HG02973 (cell line): ENCODE data around the gene NEDD4L.

ENCODE experiments used
- ATAC-seq: cut with Tn5 transposase; IDR thresholded peaks from one replicate; pipeline ENCODE4 v1.9.1; 2021; ENCODE audit warnings: moderate library complexity; ENCODE audit not compliant: unreplicated experiment

NEDD4L gene

DNA sequence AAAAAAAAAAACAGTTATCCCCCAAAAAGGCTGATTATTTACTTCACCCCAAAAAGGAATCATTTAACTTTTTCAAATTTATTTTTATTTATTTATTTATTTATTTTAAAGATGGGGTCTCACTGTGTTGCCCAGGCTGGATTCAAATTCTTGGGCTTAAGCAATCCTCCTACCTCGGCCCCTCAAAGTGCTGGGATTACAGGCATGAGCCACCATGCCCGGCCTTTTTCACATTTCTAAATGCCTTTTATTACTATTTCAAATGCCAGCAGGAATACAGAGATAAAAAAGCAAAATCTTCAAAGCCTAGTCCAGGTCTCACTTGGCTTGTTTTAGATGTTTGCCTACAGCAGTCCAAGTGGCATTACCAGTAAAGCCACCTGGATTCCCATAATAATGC, 345.7 kb downstream of the NEDD4L start:
- no peak for ATAC-seq

DNA sequence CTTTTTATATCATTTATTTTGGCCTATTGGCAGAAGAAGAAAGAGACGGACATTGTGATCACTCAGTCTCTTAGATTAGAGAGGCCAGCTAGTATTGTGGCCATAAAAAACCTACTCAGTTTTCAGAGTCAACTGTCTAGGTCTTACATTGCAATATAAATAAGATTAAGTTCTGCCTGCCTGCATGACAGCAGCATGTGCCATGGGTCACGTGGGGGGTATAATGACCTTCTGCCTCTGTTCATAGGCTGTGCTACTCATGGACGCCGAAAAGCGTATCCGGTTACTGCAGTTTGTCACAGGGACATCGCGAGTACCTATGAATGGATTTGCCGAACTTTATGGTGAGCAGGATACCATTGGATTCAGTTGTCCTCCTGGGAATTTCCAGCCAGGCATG, 346.4 kb downstream of the NEDD4L start:
- no peak for ATAC-seq

DNA sequence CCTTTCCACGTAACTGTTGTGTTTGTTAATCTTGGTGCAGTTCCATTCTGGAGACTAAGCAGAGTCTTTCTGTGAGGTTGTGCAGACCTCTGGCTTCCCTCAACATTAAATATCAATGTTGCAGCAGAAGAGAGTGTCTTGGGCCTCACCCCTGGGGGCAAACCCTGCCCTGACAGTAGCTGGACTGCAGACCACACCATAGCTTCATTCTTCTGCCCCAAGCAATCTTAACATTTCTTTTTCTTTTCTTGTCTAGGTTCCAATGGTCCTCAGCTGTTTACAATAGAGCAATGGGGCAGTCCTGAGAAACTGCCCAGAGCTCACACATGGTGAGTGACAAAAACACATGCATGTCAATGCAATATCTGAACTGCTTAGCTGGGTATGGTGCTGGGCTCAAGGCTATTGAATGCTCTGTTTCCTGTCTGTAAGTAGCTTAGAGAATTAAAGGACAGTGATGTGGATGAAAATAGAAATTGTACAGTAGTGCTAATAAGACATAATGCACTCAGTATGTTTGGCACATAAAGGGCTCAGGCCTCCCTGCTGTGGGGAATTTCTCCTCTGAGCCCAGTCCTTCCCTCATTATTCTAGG, 347.3 kb downstream of the NEDD4L start:
- no peak for ATAC-seq

DNA sequence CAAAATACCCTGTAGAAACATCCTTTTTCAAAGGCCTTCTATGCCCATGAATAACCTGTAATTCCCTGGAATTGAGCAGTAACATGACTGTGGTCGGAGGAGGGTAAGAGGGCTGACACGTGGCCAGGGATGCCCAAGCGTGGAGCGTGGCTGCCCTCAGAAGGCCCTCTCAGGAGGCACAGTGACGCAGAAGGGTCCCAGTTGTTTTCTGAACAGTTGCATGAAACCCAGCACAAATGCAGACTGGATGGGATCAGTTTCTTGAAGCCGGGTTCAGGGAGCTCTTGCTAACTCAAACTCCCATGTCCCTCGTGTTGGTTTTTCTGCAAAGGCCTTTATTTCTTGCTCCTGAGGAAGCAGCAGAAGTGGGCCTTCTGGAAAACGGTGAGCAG, 347.9 kb downstream of the NEDD4L start:
- no peak for ATAC-seq

DNA sequence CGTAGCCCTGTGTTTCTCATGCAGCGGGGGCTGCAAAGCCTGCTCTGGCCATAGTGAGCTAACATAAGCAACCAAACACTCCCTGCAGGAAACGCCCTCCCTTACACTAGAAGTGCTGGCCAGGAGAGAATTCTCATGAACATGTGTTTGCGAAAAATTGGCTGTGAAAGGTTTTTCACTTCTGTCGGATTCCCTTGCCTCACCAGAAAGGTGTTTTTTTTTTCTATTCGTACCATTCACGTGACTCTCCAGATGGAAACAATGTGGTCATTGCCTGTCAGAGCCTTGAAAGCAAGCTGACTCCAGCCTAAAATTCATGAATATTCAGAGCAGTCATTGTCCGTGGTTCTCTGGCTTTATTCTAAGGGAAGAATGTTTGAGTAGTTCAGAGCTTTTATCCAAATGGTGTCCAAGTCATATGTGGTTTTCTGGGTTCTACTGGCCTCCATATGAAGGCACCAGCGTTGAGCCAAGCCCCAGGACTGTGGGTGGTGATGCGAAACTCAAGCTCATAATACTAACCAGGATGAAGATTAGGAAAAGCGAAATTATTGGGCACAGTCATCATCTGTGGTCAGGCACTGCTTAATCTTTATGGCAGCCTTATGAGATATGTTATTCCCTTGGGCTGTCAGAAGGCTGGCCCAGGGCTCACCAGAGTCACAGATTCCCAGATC, 348.4 kb downstream of the NEDD4L start:
- no peak for ATAC-seq

DNA sequence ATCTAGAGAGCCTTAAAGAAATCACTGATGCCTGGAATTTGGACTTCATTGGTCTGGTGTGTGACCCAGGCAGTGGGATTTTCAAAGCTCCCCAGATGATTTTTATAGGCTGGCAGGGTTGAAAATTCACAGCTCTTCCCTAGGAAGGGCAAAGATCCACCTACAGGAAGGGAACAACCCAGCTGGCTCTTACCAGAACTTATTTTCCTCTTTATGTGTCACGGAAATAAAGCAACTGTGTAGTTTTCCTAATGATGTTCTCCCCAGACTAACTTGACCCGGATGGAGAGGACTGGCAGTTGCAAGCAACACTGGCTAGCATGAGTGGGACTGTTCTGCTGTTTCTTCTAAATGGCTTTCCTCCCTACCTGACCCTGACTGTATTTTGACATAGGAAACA, 349.3 kb downstream of the NEDD4L start:
- no peak for ATAC-seq

DNA sequence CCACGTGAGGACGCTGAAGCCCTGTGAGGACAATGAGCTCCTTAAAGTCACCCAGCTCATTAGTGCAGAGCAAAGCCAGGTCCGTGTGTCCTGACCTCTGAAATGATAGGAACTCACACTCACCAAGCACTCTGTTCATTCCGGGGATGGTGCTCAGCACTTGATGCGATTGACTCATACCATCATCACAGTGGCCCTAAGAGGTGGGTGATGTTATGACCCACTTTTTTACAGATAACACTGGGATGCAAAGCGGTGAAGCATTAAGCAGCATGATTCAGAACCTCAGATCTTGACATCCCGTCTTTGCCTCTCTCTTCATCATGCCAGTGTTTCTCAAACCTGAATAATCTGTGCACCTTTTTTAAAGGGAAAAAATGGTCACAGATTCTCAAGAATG, 350.0 kb downstream of the NEDD4L start:
- ATAC-seq, result no peak

DNA sequence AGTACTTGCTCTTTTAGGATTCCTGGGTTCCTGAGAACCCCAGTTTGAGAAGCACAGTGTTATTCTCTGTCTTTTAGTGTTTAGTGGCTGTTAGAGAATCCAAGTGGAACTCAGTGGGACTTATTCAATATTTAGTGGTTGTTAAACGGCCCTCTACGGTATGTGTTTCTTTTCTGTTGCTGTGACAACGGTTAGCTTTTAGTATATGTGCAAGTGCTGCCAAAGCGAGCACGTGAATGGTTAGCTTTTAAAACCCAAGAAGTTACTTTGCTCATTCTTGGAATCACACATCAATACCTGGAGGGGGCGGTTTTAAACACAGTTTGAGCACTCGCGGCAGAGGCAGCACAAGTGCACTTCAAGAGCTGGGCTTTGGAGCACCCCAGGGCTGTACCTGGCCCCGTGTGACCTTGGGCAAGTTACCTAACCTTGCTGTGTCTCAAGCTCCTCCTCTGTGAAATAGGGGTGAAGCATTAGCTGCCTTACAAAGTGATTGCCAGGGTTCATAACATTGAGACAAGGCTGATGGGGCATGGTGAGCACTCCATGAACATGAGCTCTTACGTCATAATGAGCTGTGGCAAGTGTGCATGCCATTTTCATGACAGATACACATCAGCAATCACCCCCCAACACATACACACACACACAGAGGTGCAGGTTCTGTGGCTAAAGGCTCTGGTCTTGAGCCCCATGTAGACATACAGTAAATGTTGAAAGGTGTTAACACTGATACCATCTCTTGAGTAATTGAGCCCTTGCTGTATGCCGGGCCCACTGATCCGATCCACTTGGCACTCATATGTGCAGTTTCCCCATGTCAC, 350.8 kb downstream of the NEDD4L start:
- ATAC-seq, result no peak

DNA sequence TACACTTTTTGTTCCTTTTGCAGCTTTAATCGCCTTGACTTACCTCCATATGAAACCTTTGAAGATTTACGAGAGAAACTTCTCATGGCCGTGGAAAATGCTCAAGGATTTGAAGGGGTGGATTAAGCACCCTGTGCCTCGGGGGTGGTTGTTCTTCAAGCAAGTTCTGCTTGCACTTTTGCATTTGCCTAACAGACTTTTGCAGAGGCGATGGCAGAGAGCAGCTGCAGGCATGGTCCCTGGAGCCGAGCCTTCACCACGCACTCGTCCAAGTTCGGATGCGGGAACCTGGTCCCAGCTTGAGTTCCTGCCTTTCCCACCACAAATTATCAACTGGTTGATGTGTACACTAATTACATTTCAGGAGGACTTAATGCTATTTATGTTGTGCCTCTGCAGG, 352.1 kb downstream of the NEDD4L start:
- ATAC-seq, result no peak

DNA sequence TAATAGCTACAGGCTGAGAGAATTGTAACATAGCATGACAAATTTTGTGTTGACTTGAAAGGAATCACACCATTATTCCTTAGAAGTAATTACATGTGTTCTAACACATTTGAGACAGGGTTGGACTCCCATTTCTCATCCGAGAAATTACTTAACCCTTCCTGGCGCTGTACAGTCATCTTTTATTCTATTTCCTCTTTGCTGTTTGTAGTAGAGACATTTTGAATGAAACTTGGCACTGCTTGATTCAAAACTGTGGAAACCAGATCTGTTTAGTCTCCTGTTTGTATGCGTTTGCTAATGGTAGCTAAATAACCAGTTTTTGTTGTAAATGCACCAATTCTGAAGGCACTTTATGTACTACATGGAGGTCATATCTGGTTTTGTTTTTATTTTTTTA, 352.9 kb downstream of the NEDD4L start:
- no peak for ATAC-seq

DNA sequence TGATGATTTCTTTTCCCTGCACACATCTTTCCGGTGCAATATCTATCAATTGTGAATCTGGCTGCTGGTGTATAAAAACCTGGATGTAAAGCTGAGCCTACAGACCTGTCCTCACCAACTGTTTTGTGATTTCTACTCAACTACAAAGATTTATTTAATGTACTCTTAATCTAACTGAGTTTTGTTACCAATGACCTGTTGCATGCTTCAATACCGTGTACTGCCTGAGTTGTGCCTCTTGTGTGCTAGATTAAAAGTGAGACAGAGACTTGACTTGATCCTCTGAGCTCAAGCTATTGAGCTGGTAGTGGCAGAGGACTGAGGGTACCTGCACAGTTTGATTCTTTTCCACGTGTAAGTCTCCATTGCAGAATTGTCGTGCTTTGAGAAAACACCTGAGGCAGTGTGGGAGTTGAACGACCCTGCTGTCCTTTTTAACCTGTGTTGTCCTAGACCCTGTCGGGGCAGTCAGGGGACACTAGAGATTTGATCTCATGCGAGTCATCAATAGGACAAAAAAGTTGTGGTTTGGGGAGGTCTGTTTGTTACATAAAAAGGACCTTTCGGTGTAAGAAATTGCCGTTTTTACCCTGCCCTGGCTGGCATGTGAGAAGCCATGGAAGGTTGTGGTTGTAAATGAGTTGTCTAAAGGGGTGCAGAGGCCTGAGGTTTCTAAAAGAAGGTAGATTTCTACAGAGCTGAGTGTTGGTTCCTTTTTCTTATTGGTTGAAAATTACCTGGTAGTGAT, 353.5 kb downstream of the NEDD4L start:
- no peak for ATAC-seq

DNA sequence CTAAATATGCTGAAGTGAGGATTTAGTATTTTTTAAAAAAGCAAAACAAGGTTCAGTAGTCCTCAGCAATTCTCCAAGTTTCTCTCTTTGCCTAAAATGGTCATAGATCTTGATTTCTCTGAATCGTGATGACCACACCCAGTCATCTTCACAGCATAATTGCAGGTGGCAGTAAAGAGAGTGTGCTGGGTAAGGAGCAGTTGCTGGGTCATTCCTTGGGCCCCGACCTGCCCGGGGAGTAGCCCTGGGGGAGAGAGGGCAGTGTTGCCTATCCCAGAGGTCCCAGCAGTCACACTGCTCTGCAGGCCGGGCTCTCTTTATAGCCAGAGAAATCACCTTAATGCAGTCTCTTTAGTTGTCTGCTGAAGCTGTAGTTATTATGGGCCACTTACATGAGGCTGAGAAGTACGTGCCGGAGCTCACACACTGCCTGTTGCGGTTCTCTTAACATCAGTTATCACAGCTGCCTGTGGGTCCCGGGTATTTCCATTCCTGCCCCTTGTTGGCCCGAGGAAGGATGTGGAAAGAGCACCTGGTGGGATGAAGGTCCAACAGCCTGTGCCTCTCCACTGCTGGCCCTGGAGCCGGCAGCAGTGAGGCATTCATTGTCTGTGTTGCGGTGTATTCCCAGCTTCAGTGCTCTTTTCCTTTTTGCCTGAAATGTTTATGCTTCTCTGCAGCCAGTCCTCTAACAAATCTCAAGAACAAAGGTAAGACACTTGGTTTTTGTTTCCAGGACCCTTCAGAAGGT, 354.8 kb downstream of the NEDD4L start:
- no peak for ATAC-seq

DNA sequence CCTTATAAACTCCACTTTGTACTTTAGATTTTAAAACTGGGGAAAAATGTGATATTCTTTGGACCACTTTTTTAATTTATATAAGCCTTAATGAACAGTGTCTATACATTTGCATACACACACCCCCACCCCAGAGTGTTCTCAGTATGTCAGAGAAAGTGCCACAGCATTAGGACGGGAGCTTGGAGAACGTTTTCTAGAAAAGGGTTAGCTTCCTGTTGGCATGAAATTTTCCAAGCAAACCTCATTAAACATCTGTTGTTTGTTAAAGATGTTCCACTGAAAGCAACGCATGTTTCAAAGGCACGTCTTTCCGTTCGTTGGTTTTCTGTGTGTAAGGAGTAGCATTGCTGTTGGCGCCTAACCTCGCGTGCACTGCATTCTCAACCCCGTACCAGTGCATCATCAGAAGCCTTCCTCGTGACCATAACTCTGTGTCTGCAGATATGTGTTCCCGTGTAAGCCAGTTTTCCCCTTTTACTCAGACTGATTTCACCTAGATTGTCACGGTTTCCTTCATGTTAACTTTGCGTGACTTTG, 356.4 kb downstream of the NEDD4L start:
- no peak for ATAC-seq

DNA sequence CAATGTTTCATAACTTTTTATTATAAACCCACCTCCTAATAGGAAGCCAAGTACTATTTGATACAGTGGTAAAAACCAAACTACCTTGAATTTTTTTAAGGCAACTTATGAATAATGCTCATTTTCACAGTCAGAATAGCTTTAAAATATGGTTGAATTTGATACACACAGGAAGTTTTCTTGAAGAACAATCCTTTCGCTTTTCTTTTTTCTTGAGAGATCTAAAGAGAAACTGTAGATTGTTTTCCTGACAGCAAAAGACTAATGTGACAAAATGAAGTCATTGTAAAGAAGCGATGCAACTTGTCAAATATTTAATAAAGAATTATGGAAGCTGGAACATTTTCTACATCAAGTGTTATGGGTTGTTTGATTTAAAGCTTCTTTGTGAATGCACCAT, 357.2 kb downstream of the NEDD4L start:
- no peak for ATAC-seq

DNA sequence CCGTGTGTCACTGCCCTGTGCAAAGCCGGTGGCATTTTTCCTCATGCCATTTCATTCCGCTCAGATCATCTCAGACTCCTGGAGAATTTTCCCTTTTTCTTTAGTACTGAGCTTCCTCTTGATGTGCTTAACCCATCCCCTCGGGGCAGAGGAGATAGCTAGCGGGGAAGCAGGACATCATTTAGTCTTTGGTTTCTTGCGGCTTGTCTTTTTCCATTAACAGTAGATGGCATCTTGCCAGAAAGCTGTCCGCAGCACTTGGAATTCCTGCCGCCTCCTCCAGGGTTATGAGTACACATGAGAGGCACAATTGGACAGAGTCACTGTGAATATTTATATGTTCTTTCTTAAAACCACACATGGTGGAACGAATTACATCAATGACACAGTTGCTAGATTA, 358.2 kb downstream of the NEDD4L start:
- ATAC-seq, result no peak

DNA sequence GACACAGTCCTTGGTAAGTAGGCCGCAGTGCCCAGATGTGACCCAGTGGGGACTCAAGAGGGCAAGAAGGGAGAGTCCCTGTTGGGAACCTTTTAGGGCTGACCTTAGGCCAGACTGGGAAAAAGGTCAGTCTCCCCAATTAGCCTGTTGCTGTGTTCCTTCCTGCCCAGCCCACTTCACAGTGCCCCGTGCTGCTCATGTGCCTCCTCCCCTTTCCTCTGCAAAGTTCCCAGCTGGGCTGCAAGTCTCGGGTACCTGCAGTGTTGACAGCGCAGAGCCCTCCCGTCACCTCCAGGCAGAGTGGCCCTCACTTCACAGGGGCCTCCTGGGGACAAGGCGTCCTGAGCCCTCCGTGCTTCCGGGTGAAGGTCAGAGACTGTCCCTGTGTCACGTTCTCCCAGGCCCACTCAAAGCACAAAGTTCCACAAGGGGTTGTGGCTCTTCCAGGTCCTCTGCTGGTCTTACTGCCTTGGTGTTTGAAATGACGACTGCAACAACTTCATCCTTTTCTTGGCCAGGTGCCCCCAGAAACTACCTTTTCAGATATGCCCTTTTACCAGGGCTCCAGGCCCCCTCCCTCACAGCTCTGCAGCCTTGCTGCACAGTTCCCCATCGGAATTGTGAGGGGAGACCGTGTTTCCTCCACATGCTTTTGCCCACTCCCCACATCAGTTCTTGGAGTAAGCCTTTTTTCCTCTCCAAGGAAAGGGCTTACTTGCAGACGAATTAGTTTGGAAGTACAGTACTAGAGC, 359.1 kb downstream of the NEDD4L start:
- ATAC-seq, result no peak

DNA sequence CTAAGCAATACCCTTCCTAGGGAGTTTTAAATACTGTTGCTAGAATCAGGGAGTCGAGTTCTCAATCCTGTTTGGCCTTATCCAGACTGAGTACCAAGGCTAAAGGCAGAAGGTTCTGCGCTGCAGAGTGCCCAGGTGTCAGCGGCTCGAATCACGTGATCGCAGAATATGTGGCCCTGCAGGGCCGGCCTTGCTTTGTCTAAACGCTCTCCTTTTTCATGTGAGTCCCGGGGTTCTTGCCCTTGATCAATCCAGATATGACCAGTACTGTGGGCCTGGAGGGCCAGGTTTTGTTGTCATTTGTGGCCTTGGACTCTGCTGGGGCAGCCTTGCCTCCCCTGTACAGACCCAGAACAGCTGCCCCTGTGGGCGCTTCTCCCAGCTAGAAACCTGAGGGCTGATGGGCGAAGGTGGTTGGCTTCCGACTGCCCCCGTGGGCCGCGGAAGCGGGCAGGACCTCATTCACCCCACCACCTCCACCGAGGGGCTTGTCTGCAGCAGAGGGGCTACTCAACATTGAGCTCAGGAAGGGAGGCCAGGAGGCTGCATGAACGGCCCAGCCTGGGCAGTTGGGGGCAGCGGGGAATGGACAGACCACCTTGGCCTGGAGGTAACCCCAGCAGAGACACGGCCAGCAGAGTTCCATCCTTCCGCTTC, 359.9 kb downstream of the NEDD4L start:
- ATAC-seq, result no peak

DNA sequence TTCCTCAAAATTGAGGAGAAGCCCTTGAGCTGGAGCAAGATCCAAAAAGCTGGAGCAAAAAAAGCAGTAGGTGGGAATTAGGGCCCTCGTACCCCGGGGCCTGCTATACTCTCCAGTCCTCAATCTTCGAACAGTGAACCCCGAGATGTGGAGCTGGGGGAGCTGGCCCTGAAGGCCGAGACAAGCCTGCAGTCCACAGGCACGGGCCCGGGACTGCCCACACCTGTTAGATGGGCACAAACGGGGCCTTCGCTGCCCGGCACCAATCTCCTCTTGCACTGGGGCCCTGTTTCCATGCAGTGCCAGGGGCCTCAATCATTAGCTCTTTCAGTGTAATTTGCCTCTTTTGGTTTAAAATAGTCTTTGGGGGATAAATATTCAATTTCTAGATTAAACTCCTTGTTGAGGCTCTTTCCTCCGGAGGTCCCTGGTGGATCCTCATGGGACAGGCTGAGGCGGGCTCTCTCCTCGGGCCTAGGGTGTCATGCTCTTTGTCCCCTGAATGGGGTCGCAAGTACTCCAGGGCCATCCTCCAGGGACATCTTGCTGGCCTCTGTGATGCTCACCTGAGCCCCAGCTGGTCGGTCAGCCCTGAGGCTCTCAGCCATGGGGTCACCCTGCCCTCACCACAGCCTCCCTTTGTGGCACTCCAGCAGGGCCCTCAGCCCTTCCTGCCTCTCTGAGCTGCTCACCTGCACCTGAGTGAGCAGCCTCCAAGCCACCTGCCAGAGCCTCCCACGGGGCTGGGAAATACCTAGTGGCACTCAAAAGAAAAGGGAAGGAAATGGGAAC, 361.3 kb downstream of the NEDD4L start:
- no peak for ATAC-seq

DNA sequence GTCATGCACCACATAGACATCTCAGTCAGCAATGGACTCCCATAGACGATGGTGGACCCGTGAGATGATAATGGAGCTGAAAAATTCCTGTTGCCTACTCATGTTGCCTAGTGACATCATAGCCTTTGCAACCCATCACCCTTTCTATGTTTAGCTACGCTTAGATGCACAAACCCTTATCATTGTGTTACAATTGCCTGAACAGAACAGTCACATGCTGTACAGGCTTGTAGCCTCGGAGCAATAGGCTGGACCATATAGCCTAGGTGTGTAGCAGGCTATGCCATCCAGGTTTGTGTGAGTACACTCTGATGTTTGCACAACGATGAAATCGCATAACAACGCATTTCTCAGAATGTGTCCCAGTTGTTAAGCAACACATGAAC, 363.2 kb downstream of the NEDD4L start:
- ATAC-seq, result no peak
